Lower lobe of right lung (tissue), 2 donors: Measurements from ENCODE around the gene MTERF1. TPM values are rescaled to one million over a fixed set of nuclear protein-coding genes. Genes with fewer than 3 reads are reported as not detected.
"Not testable (repeated sequence)": the region's sequence is repeated elsewhere in the genome, so short reads cannot be mapped to it uniquely, and the experiment has no call there.

Source experiments
- ATAC-seq, 2 donors: fragments of 200-7000 bp; cut with Tn5 transposase; one replicate each; pipeline ENCODE4 v1.9.1; 2020 to 2022; ENCODE audit warnings: mild to moderate bottlenecking in 2 of 2, moderate library complexity in 2 of 2
- DNase-seq: peaks from one replicate; pipeline ENCODE4 v3.0.0-alpha.2; 2020
- H3K27ac ChIP-seq: fragments of 200-600 bp; one replicate; pipeline ENCODE4 v1.8.0; 2022
- H3K27me3 ChIP-seq: fragments of 200-600 bp; one replicate; pipeline ENCODE4 v1.8.0; 2022; ENCODE audit warnings: low read depth
- H3K36me3 ChIP-seq: fragments of 200-600 bp; one replicate; pipeline ENCODE4 v1.8.0; 2022; ENCODE audit warnings: mild to moderate bottlenecking
- H3K4me1 ChIP-seq: fragments of 200-600 bp; one replicate; pipeline ENCODE4 v1.8.0; 2022
- H3K4me3 ChIP-seq: fragments of 200-600 bp; one replicate; pipeline ENCODE4 v1.8.0; 2022; ENCODE audit warnings: mild to moderate bottlenecking
- H3K9me3 ChIP-seq: fragments of 200-600 bp; one replicate; pipeline ENCODE4 v1.8.0; 2022
- CTCF ChIP-seq: fragments of 200-600 bp; IDR thresholded peaks from one replicate; pipeline ENCODE4 v1.8.0; 2022; ENCODE audit warnings: antibody characterized with exemption, mild to moderate bottlenecking
- intact Hi-C: fragments of 100-400 bp; cut with DNase I; formaldehyde crosslinking; loops from one replicate; pipeline ENCODE4 v1.11.0; 2022
- total RNA-seq: library from RNA; stranded (reverse); fragmentation: NEBNext Ultra II Directional; extraction: Animal tissue kit (Norgen Biotek cat#: 25700); gene quantifications from one replicate; pipeline ENCODE4 v1.2.1, GENCODE V29; 2021
- donor health status: DM: no; HTN: yes; CAD: no; lungs with severe emphysema.

Gene MTERF1
- total RNA-seq, 1 donor from 2014 or later: 11.5 TPM

DNA sequence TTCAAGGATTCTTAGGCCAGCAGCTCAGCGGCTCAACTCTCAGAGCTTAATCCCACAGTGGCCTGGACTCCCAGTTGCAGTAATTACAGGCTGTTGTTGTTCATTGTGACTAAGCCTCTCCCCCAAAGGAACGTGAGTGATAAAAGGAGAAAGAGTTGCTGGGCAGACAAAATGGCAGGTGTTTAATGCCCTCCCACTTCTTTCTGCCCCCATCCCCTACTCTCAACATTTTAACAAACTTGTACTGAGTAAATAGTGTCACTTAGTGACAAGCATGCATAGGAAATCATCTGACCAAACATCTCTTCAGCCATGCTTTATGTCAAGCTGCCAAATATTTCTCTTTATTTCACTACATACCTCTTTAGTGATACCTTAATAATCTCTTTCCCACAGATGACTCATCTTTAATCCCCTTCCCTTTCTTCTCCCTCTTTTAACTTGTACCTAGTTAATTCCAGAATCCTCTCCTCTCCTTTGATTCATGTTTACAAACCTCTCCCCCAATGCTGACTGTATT lies 12.4 kb upstream of the MTERF1 start:
- Histone ChIP-seq H3K4me1 (no peaks in the 10 kb centered on the region), H3K27me3 (no peaks in the 10 kb centered on the region), H3K36me3 (no peaks in the 10 kb centered on the region), H3K4me3 (no peak overlapping the region), H3K9me3 (no peaks in the 10 kb centered on the region), H3K27ac (no peak overlapping the region)
- intact Hi-C loops: no loop called here
- DNase-seq: no peak
- no peak for ATAC-seq
- no peak for TF ChIP-seq CTCF

GRCh38 chr7:91892099-91892705 lies 11.7 kb upstream of the MTERF1 start:
- no peaks in the 10 kb centered on the region for H3K27me3 ChIP-seq
- DNase-seq: no peak
- no peaks in the 10 kb centered on the region for H3K36me3 ChIP-seq
- no peaks in the 10 kb centered on the region for H3K9me3 ChIP-seq
- no peaks in the 10 kb centered on the region for H3K4me1 ChIP-seq
- TF ChIP-seq CTCF: no peak
- no peak overlapping the region for H3K4me3 ChIP-seq
- ATAC-seq: peak; percentile 50 to 52
- H3K27ac ChIP-seq: no peak overlapping the region
- intact Hi-C loops: no loop called here

- intact Hi-C loops: loop anchor here (10.0 kb wide), 1 partner anchor 804 kb away; no protein-coding TSS in a partner anchor
- H3K9me3 ChIP-seq, H3K27me3 ChIP-seq, DNase-seq, H3K4me1 ChIP-seq, ATAC-seq, H3K4me3 ChIP-seq, H3K27ac ChIP-seq, H3K36me3 ChIP-seq: not testable (repeated sequence)
These were observed 8.0 kb upstream of the MTERF1 start for GRCh38 chr7:91888271-91889175.

- intact Hi-C loops: loop anchor here (10.0 kb wide), 1 partner anchor 803 kb away; no protein-coding TSS in a partner anchor
- ATAC-seq, DNase-seq, H3K4me3 ChIP-seq, H3K27me3 ChIP-seq, H3K36me3 ChIP-seq, H3K9me3 ChIP-seq, H3K4me1 ChIP-seq, H3K27ac ChIP-seq: not testable (repeated sequence)
These were observed 7.1 kb upstream of the MTERF1 start for GRCh38 chr7:91887336-91888213.

- Histone ChIP-seq H3K9me3 (no peaks in the 10 kb centered on the region), H3K4me3 (no peak overlapping the region), H3K4me1 (peaks cover 16% of the 10 kb centered on the region), H3K27me3 (no peaks in the 10 kb centered on the region), H3K36me3 (no peaks in the 10 kb centered on the region), H3K27ac (no peak overlapping the region)
- no peak for TF ChIP-seq CTCF
- intact Hi-C loops: loop anchor here (10.0 kb wide), 1 partner anchor 799 kb away; no protein-coding TSS in a partner anchor
- DNase-seq (peak; percentile 44), ATAC-seq (peak; percentile 22 to 31)
These were observed 3.3 kb upstream of the MTERF1 start for GRCh38 chr7:91883676-91884362.
